Lower lobe of right lung (tissue), 2 donors: ENCODE measurements around the gene STAT3. TPM values are rescaled to one million over a fixed set of nuclear protein-coding genes. Genes with fewer than 3 reads are reported as not detected.
"Not testable (repeated sequence)": the region's sequence is repeated elsewhere in the genome, so short reads cannot be mapped to it uniquely, and the experiment has no call there.

ENCODE experiments used
- ATAC-seq, 2 donors: fragments of 200-7000 bp; cut with Tn5 transposase; one replicate each; pipeline ENCODE4 v1.9.1; 2020 to 2022; ENCODE audit warnings: mild to moderate bottlenecking in 2 of 2, moderate library complexity in 2 of 2
- DNase-seq: peaks from one replicate; pipeline ENCODE4 v3.0.0-alpha.2; 2020
- H3K27ac ChIP-seq: fragments of 200-600 bp; one replicate; pipeline ENCODE4 v1.8.0; 2022
- H3K27me3 ChIP-seq: fragments of 200-600 bp; one replicate; pipeline ENCODE4 v1.8.0; 2022; ENCODE audit warnings: low read depth
- H3K36me3 ChIP-seq: fragments of 200-600 bp; one replicate; pipeline ENCODE4 v1.8.0; 2022; ENCODE audit warnings: mild to moderate bottlenecking
- H3K4me1 ChIP-seq: fragments of 200-600 bp; one replicate; pipeline ENCODE4 v1.8.0; 2022
- H3K4me3 ChIP-seq: fragments of 200-600 bp; one replicate; pipeline ENCODE4 v1.8.0; 2022; ENCODE audit warnings: mild to moderate bottlenecking
- H3K9me3 ChIP-seq: fragments of 200-600 bp; one replicate; pipeline ENCODE4 v1.8.0; 2022
- CTCF ChIP-seq: fragments of 200-600 bp; IDR thresholded peaks from one replicate; pipeline ENCODE4 v1.8.0; 2022; ENCODE audit warnings: antibody characterized with exemption, mild to moderate bottlenecking
- intact Hi-C: fragments of 100-400 bp; cut with DNase I; formaldehyde crosslinking; loops from one replicate; pipeline ENCODE4 v1.11.0; 2022
- total RNA-seq: library from RNA; stranded (reverse); fragmentation: NEBNext Ultra II Directional; extraction: Animal tissue kit (Norgen Biotek cat#: 25700); gene quantifications from one replicate; pipeline ENCODE4 v1.2.1, GENCODE V29; 2021
- donor health status: DM: no; HTN: yes; CAD: no; lungs with severe emphysema.

STAT3 gene
- total RNA-seq, 1 donor from 2014 or later: 278 TPM

GRCh38 chr17:42365136-42365535, 23.1 kb downstream of the STAT3 start:
- no peaks in the 10 kb centered on the region for H3K36me3 ChIP-seq
- H3K27ac ChIP-seq: no peak overlapping the region
- DNase-seq: no peak
- intact Hi-C loops: no loop called here
- H3K4me3 ChIP-seq: no peak overlapping the region
- no peaks in the 10 kb centered on the region for H3K9me3 ChIP-seq
- H3K4me1 ChIP-seq: peaks cover 90% of the 10 kb centered on the region
- no peaks in the 10 kb centered on the region for H3K27me3 ChIP-seq
- no peak for ATAC-seq
- no peak for TF ChIP-seq CTCF

- no peak for TF ChIP-seq CTCF
- no peak overlapping the region for H3K27ac ChIP-seq
Measured at GRCh38 chr17:42363767-42364585, 24.3 kb downstream of the STAT3 start.

GRCh38 chr17:42363231-42363630, 25.0 kb downstream of the STAT3 start:
- peaks cover 94% of the 10 kb centered on the region for H3K4me1 ChIP-seq
- DNase-seq (no peak), ATAC-seq (no peak)
- no peak for TF ChIP-seq CTCF
- no peaks in the 10 kb centered on the region for H3K27me3 ChIP-seq
- H3K4me3 ChIP-seq: no peak overlapping the region
- H3K27ac ChIP-seq: no peak overlapping the region
- intact Hi-C loops: no loop called here
- no peaks in the 10 kb centered on the region for H3K9me3 ChIP-seq
- H3K36me3 ChIP-seq: peaks cover 4% of the 10 kb centered on the region

More at GRCh38 chr17:42363767-42364585, 24.3 kb downstream of the STAT3 start:
- no peak for DNase-seq
- intact Hi-C loops: no loop called here
- Histone ChIP-seq H3K9me3 (no peaks in the 10 kb centered on the region), H3K4me3 (no peak overlapping the region), H3K4me1 (peaks cover 94% of the 10 kb centered on the region), H3K27me3 (no peaks in the 10 kb centered on the region), H3K36me3 (no peaks in the 10 kb centered on the region)
- no peak for ATAC-seq

- intact Hi-C loops: no loop called here
- Histone ChIP-seq H3K4me3 (no peak overlapping the region), H3K9me3 (no peaks in the 10 kb centered on the region), H3K27ac (peak overlapping the region; percentile 21), H3K36me3 (peaks cover 4% of the 10 kb centered on the region), H3K27me3 (no peaks in the 10 kb centered on the region), H3K4me1 (peaks cover 91% of the 10 kb centered on the region)
- DNase-seq: peak; percentile 55
- no peak for TF ChIP-seq CTCF
- peak; percentile 58 to 67 for ATAC-seq
Measured at GRCh38 chr17:42362245-42362961, 25.8 kb downstream of the STAT3 start.

- peak; percentile 31 to 50 for ATAC-seq
- no peak overlapping the region for H3K27ac ChIP-seq
- TF ChIP-seq CTCF: no peak
- peaks cover 90% of the 10 kb centered on the region for H3K4me1 ChIP-seq
- no peaks in the 10 kb centered on the region for H3K27me3 ChIP-seq
- intact Hi-C loops: no loop called here
- no peak overlapping the region for H3K4me3 ChIP-seq
- peaks cover 4% of the 10 kb centered on the region for H3K36me3 ChIP-seq
- no peaks in the 10 kb centered on the region for H3K9me3 ChIP-seq
- DNase-seq: no peak
Measured at GRCh38 chr17:42361781-42362186, 26.5 kb downstream of the STAT3 start.

GRCh38 chr17:42360388-42360787, 27.9 kb downstream of the STAT3 start:
- DNase-seq: peak; percentile 56
- H3K4me1 ChIP-seq: peaks cover 83% of the 10 kb centered on the region
- not testable (repeated sequence) for H3K4me3 ChIP-seq

More at GRCh38 chr17:42360388-42360787, 27.9 kb downstream of the STAT3 start:
- H3K36me3 ChIP-seq, intact Hi-C loops, ATAC-seq, H3K9me3 ChIP-seq, H3K27me3 ChIP-seq, H3K27ac ChIP-seq: not testable (repeated sequence)
